Measurements from ENCODE around the gene CD27.

- TF ChIP-seq POLR2A (IDR thresholded peaks at IDR 0.05) (no peak), CTCF (IDR thresholded peaks at IDR 0.05) (no peak)
These were observed 14.2 kb downstream of the CD27 start for GRCh38 chr12:6459004-6459337.

All from tibial nerve (tissue), 3 donors.